ENCODE results near the gene RESP18. TPM values are rescaled to one million over a fixed set of nuclear protein-coding genes. Genes with fewer than 3 reads are reported as not detected.
A peak's percentile ranks its signal among the peaks of the same experiment; 100 is the strongest.

The RESP18 gene
- total RNA-seq, 4 donors from 2014 or later = not detected

DNA sequence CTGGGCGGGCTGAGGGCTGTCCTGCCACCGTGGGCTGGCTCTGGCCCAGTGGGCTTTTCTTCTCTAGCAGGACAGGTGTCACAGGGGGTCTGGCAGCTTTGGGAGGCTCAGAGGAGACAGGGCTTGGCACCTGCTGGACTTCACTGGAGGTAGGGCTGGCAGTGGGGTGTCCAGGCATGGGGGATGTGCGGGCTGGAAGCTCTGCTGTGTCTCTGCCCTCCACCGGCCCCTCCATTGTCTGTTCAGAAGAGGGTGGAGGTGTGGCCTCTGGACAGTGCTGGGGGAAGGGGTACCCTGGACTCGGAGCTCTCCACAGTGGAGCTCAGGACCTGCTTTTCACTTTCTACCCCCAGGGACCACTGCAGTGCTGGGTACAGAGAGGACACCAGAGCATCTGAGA lies 32.5 kb downstream of the RESP18 start:
- H3K9me3 ChIP-seq = no peaks in the 10 kb centered on the region
- DNase-seq (ENCODE audit: low spot score in 2 of 2) = no peak
- TF ChIP-seq POLR2A (IDR thresholded peaks at IDR 0.05) = no peak
- TF ChIP-seq, protein P1, sequence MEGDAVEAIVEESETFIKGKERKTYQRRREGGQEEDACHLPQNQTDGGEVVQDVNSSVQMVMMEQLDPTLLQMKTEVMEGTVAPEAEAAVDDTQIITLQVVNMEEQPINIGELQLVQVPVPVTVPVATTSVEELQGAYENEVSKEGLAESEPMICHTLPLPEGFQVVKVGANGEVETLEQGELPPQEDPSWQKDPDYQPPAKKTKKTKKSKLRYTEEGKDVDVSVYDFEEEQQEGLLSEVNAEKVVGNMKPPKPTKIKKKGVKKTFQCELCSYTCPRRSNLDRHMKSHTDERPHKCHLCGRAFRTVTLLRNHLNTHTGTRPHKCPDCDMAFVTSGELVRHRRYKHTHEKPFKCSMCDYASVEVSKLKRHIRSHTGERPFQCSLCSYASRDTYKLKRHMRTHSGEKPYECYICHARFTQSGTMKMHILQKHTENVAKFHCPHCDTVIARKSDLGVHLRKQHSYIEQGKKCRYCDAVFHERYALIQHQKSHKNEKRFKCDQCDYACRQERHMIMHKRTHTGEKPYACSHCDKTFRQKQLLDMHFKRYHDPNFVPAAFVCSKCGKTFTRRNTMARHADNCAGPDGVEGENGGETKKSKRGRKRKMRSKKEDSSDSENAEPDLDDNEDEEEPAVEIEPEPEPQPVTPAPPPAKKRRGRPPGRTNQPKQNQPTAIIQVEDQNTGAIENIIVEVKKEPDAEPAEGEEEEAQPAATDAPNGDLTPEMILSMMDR (IDR thresholded peaks at IDR 0.05) = no peak
- no peak for TF ChIP-seq EP300 (IDR thresholded peaks at IDR 0.05)
- no peak for TF ChIP-seq POLR2AphosphoS5 (IDR thresholded peaks at IDR 0.05)
- peaks cover 7% of the 10 kb centered on the region for H3K4me1 ChIP-seq
- H3K27me3 ChIP-seq = peaks cover 39% of the 10 kb centered on the region
- 75% methylated on average over 2 of the region's 5 CpGs for WGBS
- H3K36me3 ChIP-seq = no peaks in the 10 kb centered on the region
- no peak overlapping the region for H3K27ac ChIP-seq
- no peak overlapping the region for H3K4me3 ChIP-seq

DNA sequence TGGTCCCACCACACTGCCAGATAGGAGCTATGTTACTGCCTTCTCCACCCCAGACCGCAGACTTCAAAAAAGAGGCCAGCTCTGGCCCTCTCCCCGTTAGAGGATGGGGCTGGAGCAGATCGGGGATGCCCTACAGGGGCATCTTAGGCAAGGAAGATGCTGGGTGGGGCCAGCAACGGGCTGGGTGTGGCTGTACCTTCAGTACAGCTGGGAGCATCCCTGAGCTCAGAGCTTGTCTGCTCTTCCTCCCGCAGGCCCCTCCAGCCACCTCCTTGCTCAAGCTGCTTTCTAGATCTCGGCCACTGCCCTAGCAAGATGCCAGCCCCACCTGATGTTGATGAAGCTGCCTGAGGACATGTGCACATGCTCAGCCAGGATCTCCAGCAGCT lies 33.2 kb downstream of the RESP18 start:
- no peaks in the 10 kb centered on the region for H3K9me3 ChIP-seq
- no peak overlapping the region for H3K27ac ChIP-seq
- H3K27me3 ChIP-seq = peaks cover 39% of the 10 kb centered on the region
- no peaks in the 10 kb centered on the region for H3K36me3 ChIP-seq
- DNase-seq (ENCODE audit: low spot score in 2 of 2) = no peak
- H3K4me1 ChIP-seq = peaks cover 14% of the 10 kb centered on the region
- no peak for TF ChIP-seq EP300 (IDR thresholded peaks at IDR 0.05)
- TF ChIP-seq, protein P1 (IDR thresholded peaks at IDR 0.05) = no peak
- no peak for TF ChIP-seq POLR2AphosphoS5 (IDR thresholded peaks at IDR 0.05)
- no peak for TF ChIP-seq POLR2A (IDR thresholded peaks at IDR 0.05)
- no peak overlapping the region for H3K4me3 ChIP-seq
- WGBS = 90% methylated on average over 2 of the region's 6 CpGs

DNA sequence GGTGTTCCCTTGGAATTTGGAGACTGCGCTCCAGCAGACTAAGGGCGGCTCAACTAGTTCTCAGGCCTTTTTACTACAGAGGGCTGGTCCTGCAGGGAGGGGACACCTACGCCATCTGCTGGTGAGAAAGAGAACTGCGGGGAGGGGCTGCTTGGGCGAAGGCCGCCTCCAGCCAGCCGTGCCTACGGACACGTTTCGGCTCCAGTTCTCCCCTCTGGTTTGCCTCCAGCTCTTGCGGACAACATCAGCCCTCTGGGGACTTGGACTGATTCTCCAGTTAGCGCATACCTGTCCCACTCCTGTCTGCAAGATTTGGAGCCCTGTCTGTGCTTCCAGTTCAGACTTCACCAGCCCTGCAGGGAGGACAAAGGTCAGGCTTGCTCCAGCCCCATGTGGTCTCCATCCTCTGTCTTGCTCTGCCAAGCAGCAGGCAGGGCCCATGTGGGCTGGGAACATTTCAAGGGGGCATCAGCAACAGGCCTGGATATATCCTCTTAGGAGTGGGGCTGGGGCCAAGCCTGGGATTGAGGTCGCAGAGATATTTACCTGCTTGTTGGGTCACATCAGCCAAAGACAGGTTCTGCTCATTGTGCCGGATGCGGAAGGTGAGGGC lies 33.7 kb downstream of the RESP18 start:
- Histone ChIP-seq H3K4me3 (no peak overlapping the region), H3K9me3 (no peaks in the 10 kb centered on the region), H3K27me3 (peaks cover 36% of the 10 kb centered on the region), H3K36me3 (no peaks in the 10 kb centered on the region), H3K4me1 (peaks cover 19% of the 10 kb centered on the region), H3K27ac (no peak overlapping the region)
- peak; percentile 89 to 91 for DNase-seq (ENCODE audit: low spot score in 2 of 2)
- TF ChIP-seq, protein P1 (IDR thresholded peaks at IDR 0.05) = peak; percentile 94 to 99
- TF ChIP-seq EP300 (IDR thresholded peaks at IDR 0.05) (no peak), POLR2A (IDR thresholded peaks at IDR 0.05) (no peak), POLR2AphosphoS5 (IDR thresholded peaks at IDR 0.05) (no peak)
- 24% methylated on average over 6 of the region's 15 CpGs for WGBS

DNA sequence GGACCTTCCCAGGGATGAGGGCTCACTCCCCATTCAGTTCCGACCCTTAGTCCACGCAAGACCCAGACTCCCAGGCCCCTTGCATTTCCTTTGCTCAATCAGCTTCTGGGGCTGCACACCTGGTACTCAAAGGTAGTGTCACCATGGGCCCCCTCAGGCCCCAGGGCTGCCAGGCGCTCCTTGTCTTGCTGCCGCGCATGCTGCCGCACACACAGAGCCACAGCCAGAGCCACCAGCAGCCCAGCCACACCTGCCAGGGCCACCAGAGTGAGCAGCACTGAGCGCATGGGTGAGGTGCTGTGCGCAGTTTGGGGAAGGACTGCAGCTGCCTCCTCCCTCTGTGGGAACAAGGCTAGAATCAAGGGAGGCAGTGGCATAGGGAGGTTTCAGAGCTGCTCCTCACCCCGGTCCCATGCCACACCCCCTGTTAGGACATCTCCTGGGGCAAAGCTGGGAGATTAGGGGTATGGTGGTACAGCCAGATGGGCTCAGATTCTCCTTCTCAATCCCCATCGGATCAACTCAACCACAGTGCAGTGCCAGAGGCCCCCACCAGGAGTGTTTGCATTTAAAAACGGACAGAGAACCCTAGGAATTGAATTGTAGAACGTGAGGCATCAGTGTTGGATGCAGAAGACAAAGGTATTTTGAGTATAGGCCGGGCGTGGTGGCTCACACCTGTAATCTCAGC lies 34.6 kb downstream of the RESP18 start:
- no peak for DNase-seq (ENCODE audit: low spot score in 2 of 2)
- 80% methylated on average over 11 of the region's 14 CpGs for WGBS

More for the DNA sequence above, 34.6 kb downstream of the RESP18 start:
- Histone ChIP-seq H3K27me3 (peaks cover 27% of the 10 kb centered on the region), H3K27ac (no peak overlapping the region), H3K9me3 (no peaks in the 10 kb centered on the region), H3K36me3 (no peaks in the 10 kb centered on the region), H3K4me3 (no peak overlapping the region), H3K4me1 (peaks cover 19% of the 10 kb centered on the region)
- TF ChIP-seq, protein P1 (IDR thresholded peaks at IDR 0.05) = no peak
- TF ChIP-seq POLR2AphosphoS5 (IDR thresholded peaks at IDR 0.05) (no peak), POLR2A (IDR thresholded peaks at IDR 0.05) (no peak), EP300 (IDR thresholded peaks at IDR 0.05) (no peak)

Data from suprapubic skin (tissue), 4 donors.